ENCODE measurements around the gene TENM3. TPM values are rescaled to one million over a fixed set of nuclear protein-coding genes. Genes with fewer than 3 reads are reported as not detected.

The TENM3 gene
- polyA plus RNA-seq, 1 of the 3 experiments (the other 2 are of a cell fraction) = 10.4 TPM

DNA sequence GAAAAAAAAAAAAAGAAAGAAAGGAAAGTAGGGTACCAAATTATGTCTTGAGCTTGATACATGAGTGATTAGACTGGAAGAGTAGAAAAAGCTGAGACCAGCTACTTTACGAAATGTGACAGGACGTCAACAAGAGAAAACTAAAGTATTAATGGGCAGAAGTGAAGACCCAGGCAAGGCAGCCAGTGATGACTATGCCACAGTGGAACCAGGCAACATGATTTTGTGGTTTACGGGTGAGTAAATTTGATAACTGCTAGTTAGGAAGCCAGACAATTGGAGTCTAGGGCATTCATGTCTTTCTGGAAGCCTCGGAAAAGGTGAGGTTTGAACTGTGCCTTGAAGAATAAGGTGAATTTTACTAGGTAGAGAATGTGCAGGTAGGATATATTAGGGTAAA is 326.4 kb downstream of the TENM3 start:
- H2AFZ ChIP-seq (ENCODE audit: low read depth) = no peak overlapping the region
- H3K4me3 ChIP-seq (ENCODE audit: low read depth in 2 of 2, low read length in 1 of 2) = no peak overlapping the region
- no peak overlapping the region for H3K9ac ChIP-seq
- WGBS (ENCODE audit: low lambda C conversion rate) = 85% methylated on average over 4 of the region's 4 CpGs
- H4K20me1 ChIP-seq (ENCODE audit: insufficient read depth) = no peaks in the 10 kb centered on the region
- no peak overlapping the region for H3K27ac ChIP-seq (ENCODE audit: low read depth in 2 of 2, low read length in 1 of 2)
- POLR2A ChIA-PET = no interaction called here
- TF ChIP-seq, protein P1, sequence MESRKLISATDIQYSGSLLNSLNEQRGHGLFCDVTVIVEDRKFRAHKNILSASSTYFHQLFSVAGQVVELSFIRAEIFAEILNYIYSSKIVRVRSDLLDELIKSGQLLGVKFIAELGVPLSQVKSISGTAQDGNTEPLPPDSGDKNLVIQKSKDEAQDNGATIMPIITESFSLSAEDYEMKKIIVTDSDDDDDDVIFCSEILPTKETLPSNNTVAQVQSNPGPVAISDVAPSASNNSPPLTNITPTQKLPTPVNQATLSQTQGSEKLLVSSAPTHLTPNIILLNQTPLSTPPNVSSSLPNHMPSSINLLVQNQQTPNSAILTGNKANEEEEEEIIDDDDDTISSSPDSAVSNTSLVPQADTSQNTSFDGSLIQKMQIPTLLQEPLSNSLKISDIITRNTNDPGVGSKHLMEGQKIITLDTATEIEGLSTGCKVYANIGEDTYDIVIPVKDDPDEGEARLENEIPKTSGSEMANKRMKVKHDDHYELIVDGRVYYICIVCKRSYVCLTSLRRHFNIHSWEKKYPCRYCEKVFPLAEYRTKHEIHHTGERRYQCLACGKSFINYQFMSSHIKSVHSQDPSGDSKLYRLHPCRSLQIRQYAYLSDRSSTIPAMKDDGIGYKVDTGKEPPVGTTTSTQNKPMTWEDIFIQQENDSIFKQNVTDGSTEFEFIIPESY (IDR thresholded peaks at IDR 0.05; ENCODE audit: borderline replicate concordance, low read depth) = no peak
- no peak for TF ChIP-seq SIN3A (IDR thresholded peaks at IDR 0.05; ENCODE audit: borderline replicate concordance, low read depth, low read length)
- TF ChIP-seq TAF1 (IDR thresholded peaks at IDR 0.05; ENCODE audit: borderline replicate concordance, low read depth, low read length) = no peak
- TF ChIP-seq MEF2A (IDR thresholded peaks at IDR 0.05; ENCODE audit: borderline replicate concordance, low read depth) = no peak
- TF ChIP-seq ELF1 (IDR thresholded peaks at IDR 0.05) = no peak
- TF ChIP-seq GATA2 (CRISPR knock-in tag; IDR thresholded peaks at IDR 0.05) = no peak
- TF ChIP-seq, protein P2, sequence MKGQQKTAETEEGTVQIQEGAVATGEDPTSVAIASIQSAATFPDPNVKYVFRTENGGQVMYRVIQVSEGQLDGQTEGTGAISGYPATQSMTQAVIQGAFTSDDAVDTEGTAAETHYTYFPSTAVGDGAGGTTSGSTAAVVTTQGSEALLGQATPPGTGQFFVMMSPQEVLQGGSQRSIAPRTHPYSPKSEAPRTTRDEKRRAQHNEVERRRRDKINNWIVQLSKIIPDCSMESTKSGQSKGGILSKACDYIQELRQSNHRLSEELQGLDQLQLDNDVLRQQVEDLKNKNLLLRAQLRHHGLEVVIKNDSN (IDR thresholded peaks at IDR 0.05; ENCODE audit: borderline replicate concordance, low read depth) = no peak
- TF ChIP-seq FOSL2 (IDR thresholded peaks at IDR 0.05; ENCODE audit: borderline replicate concordance, low read depth) = no peak
- TF ChIP-seq CHD2 (IDR thresholded peaks at IDR 0.05; ENCODE audit: low read length, partially characterized antibody) = no peak
- no peak for TF ChIP-seq TCF12 (IDR thresholded peaks at IDR 0.05)
- TF ChIP-seq, protein P3, sequence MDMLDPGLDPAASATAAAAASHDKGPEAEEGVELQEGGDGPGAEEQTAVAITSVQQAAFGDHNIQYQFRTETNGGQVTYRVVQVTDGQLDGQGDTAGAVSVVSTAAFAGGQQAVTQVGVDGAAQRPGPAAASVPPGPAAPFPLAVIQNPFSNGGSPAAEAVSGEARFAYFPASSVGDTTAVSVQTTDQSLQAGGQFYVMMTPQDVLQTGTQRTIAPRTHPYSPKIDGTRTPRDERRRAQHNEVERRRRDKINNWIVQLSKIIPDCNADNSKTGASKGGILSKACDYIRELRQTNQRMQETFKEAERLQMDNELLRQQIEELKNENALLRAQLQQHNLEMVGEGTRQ (IDR thresholded peaks at IDR 0.05; ENCODE audit: borderline replicate concordance, low read depth, low read length) = no peak
- no peak for TF ChIP-seq NFIC (IDR thresholded peaks at IDR 0.05; ENCODE audit: borderline replicate concordance)
- no peak for TF ChIP-seq FOXJ3 (CRISPR knock-in tag; IDR thresholded peaks at IDR 0.05)
- no peak for TF ChIP-seq FOXM1 (IDR thresholded peaks at IDR 0.05; ENCODE audit: low read depth)
- TF ChIP-seq JUND (IDR thresholded peaks at IDR 0.05) = no peak
- TF ChIP-seq RCOR1 (IDR thresholded peaks at IDR 0.05; ENCODE audit: low read length) = no peak
- no peak for TF ChIP-seq MXI1 (IDR thresholded peaks at IDR 0.05; ENCODE audit: low read depth, low read length)
- TF ChIP-seq EZH2phosphoT487 (IDR thresholded peaks at IDR 0.05; ENCODE audit: borderline replicate concordance, low read depth) = no peak
- TF ChIP-seq RAD21 (IDR thresholded peaks at IDR 0.05; ENCODE audit: low read length) = no peak
- no peaks in the 10 kb centered on the region for H3K9me2 ChIP-seq
- H3K4me2 ChIP-seq = no peak overlapping the region
- no peaks in the 10 kb centered on the region for H3K36me3 ChIP-seq (replicated peaks in 1 of 2; ENCODE audit: control insufficient read depth in 1 of 2, insufficient read depth in 2 of 2, low read length in 1 of 2)
- no peaks in the 10 kb centered on the region for H3K9me3 ChIP-seq
- DNase-seq = no peak
- no peaks in the 10 kb centered on the region for H3K79me2 ChIP-seq (ENCODE audit: insufficient read depth)
- H3F3A ChIP-seq (replicated peaks; ENCODE audit: insufficient read depth) = no peaks in the 10 kb centered on the region
- CTCF ChIA-PET = no interaction called here
- no peaks in the 10 kb centered on the region for H3K27me3 ChIP-seq (ENCODE audit: insufficient read depth)
- peaks cover 1 to 4% of the 10 kb centered on the region in 2 experiments; a peak in 1 of 4 replicates for H3K4me1 ChIP-seq (ENCODE audit: control insufficient read depth in 1 of 2, insufficient read depth in 2 of 2, low read depth in 1 of 2, low read length in 1 of 2)
